HL-60 (cell line): Measurements from ENCODE around the gene BMERB1.

ENCODE experiments used
- REST ChIP-seq: IDR thresholded peaks from 2 replicates; pipeline ENCODE4 v1.6.1; 2012; ENCODE audit warnings: low read depth; ENCODE audit not compliant: insufficient replicate concordance
- SPI1 ChIP-seq: IDR thresholded peaks from 2 replicates; pipeline ENCODE4 v1.6.1; 2012; ENCODE audit warnings: low read depth, mild to moderate bottlenecking, borderline replicate concordance
- TF ChIP-seq, protein P1 (sequence below): IDR thresholded peaks from one replicate; pipeline ENCODE4 v1.5.1; 2011; ENCODE audit warnings: low read length, control low read depth, inconsistent platforms; ENCODE audit not compliant: insufficient read depth

GRCh38 chr16:15523939-15524338 lies 89.6 kb downstream of the BMERB1 start:
- TF ChIP-seq REST: no peak
- TF ChIP-seq, protein P1, sequence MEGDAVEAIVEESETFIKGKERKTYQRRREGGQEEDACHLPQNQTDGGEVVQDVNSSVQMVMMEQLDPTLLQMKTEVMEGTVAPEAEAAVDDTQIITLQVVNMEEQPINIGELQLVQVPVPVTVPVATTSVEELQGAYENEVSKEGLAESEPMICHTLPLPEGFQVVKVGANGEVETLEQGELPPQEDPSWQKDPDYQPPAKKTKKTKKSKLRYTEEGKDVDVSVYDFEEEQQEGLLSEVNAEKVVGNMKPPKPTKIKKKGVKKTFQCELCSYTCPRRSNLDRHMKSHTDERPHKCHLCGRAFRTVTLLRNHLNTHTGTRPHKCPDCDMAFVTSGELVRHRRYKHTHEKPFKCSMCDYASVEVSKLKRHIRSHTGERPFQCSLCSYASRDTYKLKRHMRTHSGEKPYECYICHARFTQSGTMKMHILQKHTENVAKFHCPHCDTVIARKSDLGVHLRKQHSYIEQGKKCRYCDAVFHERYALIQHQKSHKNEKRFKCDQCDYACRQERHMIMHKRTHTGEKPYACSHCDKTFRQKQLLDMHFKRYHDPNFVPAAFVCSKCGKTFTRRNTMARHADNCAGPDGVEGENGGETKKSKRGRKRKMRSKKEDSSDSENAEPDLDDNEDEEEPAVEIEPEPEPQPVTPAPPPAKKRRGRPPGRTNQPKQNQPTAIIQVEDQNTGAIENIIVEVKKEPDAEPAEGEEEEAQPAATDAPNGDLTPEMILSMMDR: no peak
- TF ChIP-seq SPI1: no peak
